Osteoblast (primary cell): ENCODE measurements around the gene IRF8. TPM values are rescaled to one million over a fixed set of nuclear protein-coding genes. Genes with fewer than 3 reads are reported as not detected.
"Not testable (repeated sequence)": the region's sequence is repeated elsewhere in the genome, so short reads cannot be mapped to it uniquely, and the experiment has no call there.

Experiments used
- DNase-seq: peaks from one replicate; pipeline ENCODE4 v3.0.0; 2011; ENCODE audit warnings: low spot score, mixed read lengths; ENCODE audit not compliant: insufficient read length; ENCODE audit errors: missing footprints
- H2AFZ ChIP-seq: 2 replicates; pipeline ENCODE4 v1.6.0; 2011; ENCODE audit warnings: mild to moderate bottlenecking, low read length
- H3K27ac ChIP-seq: 2 replicates; pipeline ENCODE4 v1.5.1; 2011; ENCODE audit warnings: mild to moderate bottlenecking, low read depth, low read length, moderate library complexity
- H3K27me3 ChIP-seq: 2 replicates; pipeline ENCODE4 v1.6.0; 2012; ENCODE audit warnings: mild to moderate bottlenecking, control low read depth, inconsistent platforms, low read length, moderate library complexity; ENCODE audit not compliant: insufficient read depth
- H3K36me3 ChIP-seq: 2 replicates; pipeline ENCODE4 v1.5.1; 2011; ENCODE audit warnings: mild to moderate bottlenecking, low read length, control low read depth, moderate library complexity; ENCODE audit not compliant: insufficient read depth
- H3K4me1 ChIP-seq: 2 replicates; pipeline ENCODE4 v1.5.1; 2011; ENCODE audit warnings: mild to moderate bottlenecking, low read length, control low read depth, moderate library complexity; ENCODE audit not compliant: insufficient read depth
- H3K4me2 ChIP-seq: 2 replicates; pipeline ENCODE4 v1.6.0; 2011; ENCODE audit warnings: mild to moderate bottlenecking, low read length; ENCODE audit not compliant: insufficient read depth
- H3K4me3 ChIP-seq: fragments of 200-600 bp; sonication (generic); 3 replicates; pipeline ENCODE4 v1.5.1; 2012; ENCODE audit warnings: mild to moderate bottlenecking, low read length, inconsistent platforms; ENCODE audit not compliant: insufficient read depth
- H3K79me2 ChIP-seq: 2 replicates; pipeline ENCODE4 v1.6.0; 2012; ENCODE audit warnings: mild to moderate bottlenecking, low read length, control low read depth, inconsistent platforms; ENCODE audit not compliant: insufficient read depth
- H3K9me3 ChIP-seq: 2 replicates; pipeline ENCODE4 v1.5.1; 2011; ENCODE audit warnings: low read depth, low read length, control low read depth
- H4K20me1 ChIP-seq: 2 replicates; pipeline ENCODE4 v1.6.0; 2012; ENCODE audit warnings: mild to moderate bottlenecking, low read length, control low read depth; ENCODE audit not compliant: insufficient read depth
- total RNA-seq: library from RNA; depleted of rRNA; stranded (reverse); fragments of >200 nt; gene quantifications from 2 replicates; pipeline ENCODE4 v1.2.3, GENCODE V29; 2012
- TF ChIP-seq, protein P1 (sequence below): IDR thresholded peaks from 2 replicates; pipeline ENCODE4 v1.5.1; 2011; ENCODE audit warnings: mild to moderate bottlenecking, low read depth, low read length, moderate library complexity; ENCODE audit errors: extremely low read depth

Gene IRF8
- total RNA-seq, 1 donor, result 0.36 TPM

DNA sequence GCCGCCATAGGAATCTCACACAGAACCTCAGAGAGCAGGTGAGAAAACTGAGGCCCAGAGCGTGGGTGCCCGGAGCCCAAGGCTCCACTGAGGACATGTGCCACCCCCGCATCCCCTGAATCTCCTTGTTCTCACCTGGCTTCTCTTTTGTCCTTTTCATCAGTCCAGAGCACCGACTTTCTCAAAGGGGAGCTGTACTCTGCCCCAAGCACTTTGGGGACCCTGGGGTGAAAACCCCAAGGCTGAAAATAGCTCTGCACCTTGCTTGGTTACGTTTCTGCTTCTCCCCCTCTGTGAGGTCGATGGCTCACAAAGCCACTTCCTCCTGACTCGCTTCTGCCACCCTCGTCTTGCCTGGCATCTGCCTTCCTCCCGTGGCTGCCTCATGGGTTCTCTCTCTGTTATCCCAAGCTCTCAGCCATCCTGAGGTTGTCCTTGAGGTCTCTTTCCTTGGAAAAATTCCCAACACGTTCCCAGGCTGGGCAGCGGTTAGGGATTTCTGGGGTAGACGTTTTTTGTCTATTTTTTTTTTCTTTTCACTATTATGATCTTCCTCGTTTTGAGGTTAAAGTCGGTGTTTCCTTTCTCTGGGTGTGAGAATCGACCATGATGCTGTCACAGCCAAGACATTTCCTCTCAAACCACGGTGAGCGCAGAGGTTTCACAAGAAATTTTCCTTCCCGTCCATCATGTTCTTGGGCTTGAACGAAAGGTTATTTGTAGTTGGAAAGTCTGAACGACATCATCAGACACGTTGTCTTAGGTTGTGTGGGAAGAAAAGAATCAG is 37.2 kb downstream of the IRF8 start:
- H3K27me3 ChIP-seq, result peaks cover 16% of the 10 kb centered on the region
- H3K4me3 ChIP-seq, result no peak overlapping the region
- no peaks in the 10 kb centered on the region for H3K9me3 ChIP-seq
- no peaks in the 10 kb centered on the region for H3K4me1 ChIP-seq
- no peaks in the 10 kb centered on the region for H3K79me2 ChIP-seq
- TF ChIP-seq, protein P1, sequence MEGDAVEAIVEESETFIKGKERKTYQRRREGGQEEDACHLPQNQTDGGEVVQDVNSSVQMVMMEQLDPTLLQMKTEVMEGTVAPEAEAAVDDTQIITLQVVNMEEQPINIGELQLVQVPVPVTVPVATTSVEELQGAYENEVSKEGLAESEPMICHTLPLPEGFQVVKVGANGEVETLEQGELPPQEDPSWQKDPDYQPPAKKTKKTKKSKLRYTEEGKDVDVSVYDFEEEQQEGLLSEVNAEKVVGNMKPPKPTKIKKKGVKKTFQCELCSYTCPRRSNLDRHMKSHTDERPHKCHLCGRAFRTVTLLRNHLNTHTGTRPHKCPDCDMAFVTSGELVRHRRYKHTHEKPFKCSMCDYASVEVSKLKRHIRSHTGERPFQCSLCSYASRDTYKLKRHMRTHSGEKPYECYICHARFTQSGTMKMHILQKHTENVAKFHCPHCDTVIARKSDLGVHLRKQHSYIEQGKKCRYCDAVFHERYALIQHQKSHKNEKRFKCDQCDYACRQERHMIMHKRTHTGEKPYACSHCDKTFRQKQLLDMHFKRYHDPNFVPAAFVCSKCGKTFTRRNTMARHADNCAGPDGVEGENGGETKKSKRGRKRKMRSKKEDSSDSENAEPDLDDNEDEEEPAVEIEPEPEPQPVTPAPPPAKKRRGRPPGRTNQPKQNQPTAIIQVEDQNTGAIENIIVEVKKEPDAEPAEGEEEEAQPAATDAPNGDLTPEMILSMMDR, result no peak
- no peak overlapping the region for H3K27ac ChIP-seq
- H3K36me3 ChIP-seq, result no peaks in the 10 kb centered on the region
- no peak overlapping the region for H3K4me2 ChIP-seq
- H2AFZ ChIP-seq, result no peak overlapping the region
- no peak for DNase-seq
- no peaks in the 10 kb centered on the region for H4K20me1 ChIP-seq

DNA sequence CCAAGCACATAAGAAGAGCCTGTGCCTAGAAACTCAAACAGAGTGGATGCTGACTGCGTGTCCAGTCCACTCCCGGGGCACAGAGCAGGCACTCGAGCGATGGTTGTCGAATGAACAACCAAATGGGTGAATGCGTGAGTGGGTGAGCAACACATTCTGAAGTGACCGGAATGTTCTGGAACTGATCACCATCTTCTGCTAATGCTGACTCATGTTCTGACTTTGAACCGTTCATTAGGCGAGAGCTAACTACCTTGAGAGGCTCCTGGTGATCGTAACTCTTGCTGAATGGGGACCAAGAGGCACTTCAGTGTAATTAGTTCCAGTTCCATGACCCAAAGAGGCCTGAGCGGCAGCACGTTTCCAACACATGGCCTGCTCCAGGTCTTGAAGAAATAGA is 37.9 kb downstream of the IRF8 start:
- no peaks in the 10 kb centered on the region for H3K36me3 ChIP-seq
- TF ChIP-seq, protein P1, result no peak
- no peaks in the 10 kb centered on the region for H4K20me1 ChIP-seq
- no peaks in the 10 kb centered on the region for H3K9me3 ChIP-seq
- no peak for DNase-seq
- peaks cover 16% of the 10 kb centered on the region for H3K27me3 ChIP-seq
- no peak overlapping the region for H3K4me3 ChIP-seq
- no peak overlapping the region for H3K27ac ChIP-seq
- no peak overlapping the region for H2AFZ ChIP-seq
- H3K79me2 ChIP-seq, result no peaks in the 10 kb centered on the region
- no peaks in the 10 kb centered on the region for H3K4me1 ChIP-seq
- no peak overlapping the region for H3K4me2 ChIP-seq

DNA sequence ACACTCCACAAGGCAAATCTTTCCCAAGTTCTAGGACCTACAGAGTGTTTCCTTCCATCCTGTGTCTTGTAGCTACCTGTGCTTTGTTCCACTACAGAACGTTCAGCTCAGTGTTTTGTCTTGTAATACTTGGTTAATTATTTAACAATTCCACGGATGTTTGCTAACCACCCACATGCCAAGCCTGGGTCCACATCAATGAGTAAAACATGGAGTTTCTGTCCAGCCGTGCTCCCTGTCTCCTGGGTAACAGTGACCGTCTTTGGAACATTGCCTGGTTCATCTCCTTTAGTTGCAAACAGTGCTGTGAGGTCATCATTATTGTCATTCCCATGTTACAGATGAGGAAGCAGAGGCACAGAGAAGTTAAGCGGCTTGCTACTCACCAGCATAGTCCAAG is 41.3 kb downstream of the IRF8 start:
- no peak overlapping the region for H3K27ac ChIP-seq
- H3K79me2 ChIP-seq, result no peaks in the 10 kb centered on the region
- no peak overlapping the region for H2AFZ ChIP-seq
- H3K36me3 ChIP-seq, result no peaks in the 10 kb centered on the region
- no peaks in the 10 kb centered on the region for H3K4me1 ChIP-seq
- no peak overlapping the region for H3K4me2 ChIP-seq
- no peak overlapping the region for H3K4me3 ChIP-seq
- DNase-seq, result no peak
- peaks cover 20% of the 10 kb centered on the region for H3K27me3 ChIP-seq
- H3K9me3 ChIP-seq, result no peaks in the 10 kb centered on the region
- H4K20me1 ChIP-seq, result no peaks in the 10 kb centered on the region
- TF ChIP-seq, protein P1, result no peak

DNA sequence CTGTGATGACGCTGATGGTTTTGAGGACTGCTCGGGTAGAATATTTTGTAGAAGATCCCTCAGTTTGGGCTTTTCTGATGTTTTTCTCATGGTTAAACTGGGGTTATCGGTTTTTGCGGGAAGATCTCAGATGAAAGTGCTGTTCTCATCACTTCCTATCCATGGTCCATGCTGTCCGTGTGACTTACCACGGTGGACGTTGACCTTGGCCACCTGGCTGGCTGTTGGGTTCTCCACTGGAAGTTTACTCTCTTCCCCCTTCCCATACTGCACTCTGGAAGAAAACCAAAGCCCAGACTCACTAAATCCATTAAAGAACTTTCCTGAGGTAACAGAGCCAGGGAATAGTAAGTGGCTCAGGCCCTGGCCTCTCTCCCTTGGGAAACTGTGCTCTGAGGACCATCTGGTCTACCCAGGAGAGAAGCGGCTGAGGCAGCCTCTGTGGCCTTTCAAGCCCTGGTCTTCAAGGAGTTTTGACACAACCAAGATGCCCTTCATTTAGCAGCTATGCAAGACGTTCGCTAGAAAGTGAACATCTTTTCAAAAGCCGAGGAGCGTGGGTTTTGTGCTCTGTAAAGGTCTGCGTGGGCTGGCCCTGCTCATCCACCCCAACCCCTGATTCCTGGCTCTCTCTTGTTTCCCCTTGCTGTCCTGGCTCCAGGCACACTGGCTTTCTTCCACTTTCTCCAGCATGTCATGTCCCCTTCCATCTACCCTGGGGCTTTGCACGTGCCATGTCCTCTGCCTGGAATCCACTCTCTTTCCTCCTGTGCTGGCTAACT is 43.1 kb downstream of the IRF8 start:
- H4K20me1 ChIP-seq, result no peaks in the 10 kb centered on the region
- no peak overlapping the region for H3K27ac ChIP-seq
- no peak overlapping the region for H3K4me3 ChIP-seq
- no peak for DNase-seq
- H3K27me3 ChIP-seq, result peaks cover 6% of the 10 kb centered on the region
- H3K9me3 ChIP-seq, result no peaks in the 10 kb centered on the region
- no peak overlapping the region for H3K4me2 ChIP-seq
- H2AFZ ChIP-seq, result no peak overlapping the region
- H3K36me3 ChIP-seq, result no peaks in the 10 kb centered on the region
- no peaks in the 10 kb centered on the region for H3K79me2 ChIP-seq
- TF ChIP-seq, protein P1, result no peak
- H3K4me1 ChIP-seq, result no peaks in the 10 kb centered on the region

DNA sequence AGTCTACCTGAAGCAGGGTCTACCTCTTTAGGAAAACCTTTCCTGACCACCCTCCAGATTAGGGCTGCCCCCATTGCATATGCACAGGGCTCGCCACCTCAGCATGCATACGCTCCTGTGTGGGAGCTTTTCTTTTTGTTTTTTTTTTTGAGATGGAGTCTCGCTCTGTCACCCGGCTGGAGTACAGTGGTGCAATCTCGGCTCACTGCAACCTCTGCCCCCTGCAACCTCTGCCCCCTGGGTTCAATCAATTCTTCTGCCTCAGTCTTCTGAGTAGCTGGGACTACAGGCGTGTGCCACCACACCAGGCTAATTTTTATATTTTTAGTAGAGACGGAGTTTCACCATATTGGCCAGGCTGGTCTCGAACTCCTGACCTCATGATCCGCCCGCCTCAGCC is 43.7 kb downstream of the IRF8 start:
- H3K36me3 ChIP-seq, H3K4me1 ChIP-seq, H3K79me2 ChIP-seq, H2AFZ ChIP-seq, H4K20me1 ChIP-seq, H3K27me3 ChIP-seq, H3K27ac ChIP-seq, H3K9me3 ChIP-seq, H3K4me2 ChIP-seq, DNase-seq, H3K4me3 ChIP-seq: not testable (repeated sequence)
